Colonic mucosa (tissue), 4 donors: Measurements from ENCODE around the gene PPM1H. TPM values are rescaled to one million over a fixed set of nuclear protein-coding genes. Genes with fewer than 3 reads are reported as not detected.
"Not testable (repeated sequence)": the region's sequence is repeated elsewhere in the genome, so short reads cannot be mapped to it uniquely, and the experiment has no call there.

Experiments
- DNase-seq: peaks from one replicate; pipeline ENCODE4 v3.0.0-alpha.2; 2020
- H3K27ac ChIP-seq: fragments of 200-600 bp; one replicate; pipeline ENCODE4 v1.8.0; 2021
- H3K27me3 ChIP-seq: fragments of 200-600 bp; one replicate; pipeline ENCODE4 v1.8.0; 2021
- H3K36me3 ChIP-seq: fragments of 200-600 bp; one replicate; pipeline ENCODE4 v1.8.0; 2021
- H3K4me1 ChIP-seq: fragments of 200-600 bp; one replicate; pipeline ENCODE4 v1.8.0; 2021; ENCODE audit warnings: mild to moderate bottlenecking
- H3K4me3 ChIP-seq: fragments of 200-600 bp; one replicate; pipeline ENCODE4 v1.8.0; 2021
- H3K9ac ChIP-seq, 2 donors: one replicate each; pipeline ENCODE4 v1.7.0; 2013; ENCODE audit warnings: control low read depth in 2 of 2, low read depth in 2 of 2, low read length in 2 of 2
- H3K9me3 ChIP-seq: fragments of 200-600 bp; one replicate; pipeline ENCODE4 v1.8.0; 2021
- CTCF ChIP-seq: fragments of 200-600 bp; IDR thresholded peaks from one replicate; pipeline ENCODE4 v1.8.0; 2022; ENCODE audit warnings: antibody characterized with exemption, mild to moderate bottlenecking
- intact Hi-C: fragments of 100-400 bp; cut with DNase I; formaldehyde crosslinking; loops from one replicate; pipeline ENCODE4 v1.14.1; 2022
- total RNA-seq, 2 donors: library from RNA; stranded (reverse); fragmentation: NEBNext Ultra II Directional in 1 of 2; extraction: Animal tissue kit (Norgen Biotek cat#: 25700) in 1 of 2; gene quantifications; one replicate each; pipeline ENCODE4 v1.2.1, GENCODE V29; 2021
- donor health status: healthy.
- donor health status: DM: no; HTN: no; CAD: no.
- donor health status: DM: no; HTN: no; CAD: no.

PPM1H gene
- total RNA-seq, 2 donors from 2014 or later = 7.4 to 8.1 TPM

GRCh38 chr12:62760779-62761178 lies 174.2 kb downstream of the PPM1H start:
- Histone ChIP-seq H3K27me3 (no peaks in the 10 kb centered on the region), H3K4me1 (no peaks in the 10 kb centered on the region), H3K36me3 (no peaks in the 10 kb centered on the region), H3K9ac (no peak overlapping the region), H3K9me3 (no peaks in the 10 kb centered on the region), H3K4me3 (no peak overlapping the region), H3K27ac (peak overlapping the region; percentile 56)
- intact Hi-C loops = no loop called here
- TF ChIP-seq CTCF = no peak
- no peak for DNase-seq

GRCh38 chr12:62760341-62760740 lies 174.6 kb downstream of the PPM1H start:
- H3K9me3 ChIP-seq, H3K4me1 ChIP-seq, H3K36me3 ChIP-seq, H3K9ac ChIP-seq, intact Hi-C loops, H3K27me3 ChIP-seq, H3K4me3 ChIP-seq: not testable (repeated sequence)
- peak; percentile 23 for DNase-seq
- H3K27ac ChIP-seq = peak overlapping the region; percentile 56

- no peak overlapping the region for H3K4me3 ChIP-seq
- TF ChIP-seq CTCF = no peak
- no peaks in the 10 kb centered on the region for H3K4me1 ChIP-seq
- H3K9me3 ChIP-seq = no peaks in the 10 kb centered on the region
- intact Hi-C loops = no loop called here
- H3K9ac ChIP-seq = no peak overlapping the region
- H3K27me3 ChIP-seq = no peaks in the 10 kb centered on the region
- H3K36me3 ChIP-seq = no peaks in the 10 kb centered on the region
- H3K27ac ChIP-seq = no peak overlapping the region
- DNase-seq = no peak
Measured at GRCh38 chr12:62758216-62758615, 176.7 kb downstream of the PPM1H start.

- TF ChIP-seq CTCF = no peak
- Histone ChIP-seq H3K4me1 (no peaks in the 10 kb centered on the region), H3K9me3 (no peaks in the 10 kb centered on the region), H3K27me3 (no peaks in the 10 kb centered on the region), H3K36me3 (no peaks in the 10 kb centered on the region), H3K27ac (no peak overlapping the region), H3K9ac (no peak overlapping the region), H3K4me3 (no peak overlapping the region)
- DNase-seq = no peak
- intact Hi-C loops = no loop called here
Measured at GRCh38 chr12:62757048-62757447, 177.9 kb downstream of the PPM1H start.

- Histone ChIP-seq H3K36me3 (no peaks in the 10 kb centered on the region), H3K4me1 (peaks cover 3% of the 10 kb centered on the region), H3K9me3 (no peaks in the 10 kb centered on the region), H3K9ac (no peak overlapping the region), H3K27ac (no peak overlapping the region), H3K4me3 (no peak overlapping the region), H3K27me3 (no peaks in the 10 kb centered on the region)
- intact Hi-C loops = no loop called here
- TF ChIP-seq CTCF = no peak
- no peak for DNase-seq
Measured at GRCh38 chr12:62754706-62755105, 180.2 kb downstream of the PPM1H start.

GRCh38 chr12:62751810-62752155 lies 183.2 kb downstream of the PPM1H start:
- no peak for DNase-seq
- TF ChIP-seq CTCF = no peak
- H3K27me3 ChIP-seq = no peaks in the 10 kb centered on the region
- peaks cover 3% of the 10 kb centered on the region for H3K4me1 ChIP-seq
- peak overlapping the region; percentile 68 for H3K27ac ChIP-seq
- H3K36me3 ChIP-seq = no peaks in the 10 kb centered on the region
- no peak overlapping the region for H3K9ac ChIP-seq
- H3K9me3 ChIP-seq = no peaks in the 10 kb centered on the region
- intact Hi-C loops = no loop called here
- H3K4me3 ChIP-seq = no peak overlapping the region
